GM21576 (cell line): ENCODE data around the gene TREM2.
"Not testable (repeated sequence)": the region's sequence is repeated elsewhere in the genome, so short reads cannot be mapped to it uniquely, and the experiment has no call there.

ENCODE experiments used
- ATAC-seq: cut with Tn5 transposase; IDR thresholded peaks from one replicate; pipeline ENCODE4 v1.9.1; 2021; ENCODE audit warnings: mild to moderate bottlenecking, moderate library complexity; ENCODE audit not compliant: unreplicated experiment

TREM2 gene

GRCh38 chr6:41162687-41163418 lies at the start of gene TREM2:
Gene TREM2, minus strand, starts transcription at chr6:41163116. Its CDS starts 34 bp downstream, at chr6:41163082.
- no peak for ATAC-seq

- no peak for ATAC-seq
These were observed 46.8 kb upstream of the TREM2 start for GRCh38 chr6:41209547-41210320.

- ATAC-seq, result no peak
These were observed 45.7 kb upstream of the TREM2 start for GRCh38 chr6:41208439-41209106.

- ATAC-seq, result no peak
These were observed 41.2 kb upstream of the TREM2 start for GRCh38 chr6:41204156-41204555.

GRCh38 chr6:41201764-41202173 lies 38.9 kb upstream of the TREM2 start:
- ATAC-seq, result no peak

- ATAC-seq, result peak; percentile 41
These were observed 38.2 kb upstream of the TREM2 start, which contains the start of gene TREML2 for GRCh38 chr6:41200901-41201763. Gene TREML2, minus strand, starts transcription at chr6:41201149. Its CDS starts 141 bp downstream, at chr6:41201008.

GRCh38 chr6:41200296-41200900 lies 37.5 kb upstream of the TREM2 start:
- peak; percentile 26 for ATAC-seq

GRCh38 chr6:41199552-41200246 lies 36.8 kb upstream of the TREM2 start:
- ATAC-seq, result peak; percentile 58

- no peak for ATAC-seq
These were observed 34.3 kb upstream of the TREM2 start for GRCh38 chr6:41197234-41197633.

- ATAC-seq, result no peak
These were observed 31.5 kb upstream of the TREM2 start for GRCh38 chr6:41194386-41194785.

- no peak for ATAC-seq
These were observed 31.0 kb upstream of the TREM2 start for GRCh38 chr6:41193884-41194283.

- no peak for ATAC-seq
These were observed 30.3 kb upstream of the TREM2 start for GRCh38 chr6:41193171-41193734.

- no peak for ATAC-seq
These were observed 28.7 kb upstream of the TREM2 start for GRCh38 chr6:41191569-41191968.

- no peak for ATAC-seq
These were observed 27.9 kb upstream of the TREM2 start for GRCh38 chr6:41190791-41191190.

GRCh38 chr6:41189967-41190366 lies 27.1 kb upstream of the TREM2 start:
- no peak for ATAC-seq

- not testable (repeated sequence) for ATAC-seq
These were observed 26.1 kb upstream of the TREM2 start for GRCh38 chr6:41189046-41189445.

GRCh38 chr6:41187924-41188886 lies 25.3 kb upstream of the TREM2 start:
- ATAC-seq, result no peak

GRCh38 chr6:41186031-41186562 lies 23.2 kb upstream of the TREM2 start:
- no peak for ATAC-seq
